Neural progenitor cell (in vitro differentiated cells): ENCODE results near the gene MTSS2. TPM values are rescaled to one million over a fixed set of nuclear protein-coding genes. Genes with fewer than 3 reads are reported as not detected.

Source experiments
- DNase-seq: peaks from one replicate; pipeline ENCODE4 v3.0.0-alpha.2; 2016; ENCODE audit warnings: low spot score
- H2AFZ ChIP-seq: fragments of 200-600 bp; sonication (generic); replicated peaks from 2 replicates; pipeline ENCODE4 v1.6.1; 2016; ENCODE audit warnings: antibody characterized with exemption
- H3F3A ChIP-seq: fragments of 200-600 bp; sonication (generic); 2 replicates; pipeline ENCODE4 v1.6.1; 2016; ENCODE audit warnings: antibody characterized with exemption, low read depth
- H3K27ac ChIP-seq: fragments of 200-600 bp; sonication (generic); 2 replicates; pipeline ENCODE4 v1.5.1; 2016; ENCODE audit warnings: mild to moderate bottlenecking
- H3K27me3 ChIP-seq: fragments of 200-600 bp; sonication (generic); 2 replicates; pipeline ENCODE4 v1.6.1; 2016; ENCODE audit warnings: mild to moderate bottlenecking, moderate library complexity
- H3K36me3 ChIP-seq: fragments of 200-600 bp; sonication (generic); 2 replicates; pipeline ENCODE4 v1.5.1; 2016
- H3K4me1 ChIP-seq: fragments of 200-600 bp; sonication (generic); 2 replicates; pipeline ENCODE4 v1.6.1; 2016; ENCODE audit warnings: mixed run types
- H3K4me2 ChIP-seq: fragments of 200-600 bp; sonication (generic); 2 replicates; pipeline ENCODE4 v1.6.1; 2016
- H3K4me3 ChIP-seq: fragments of 200-600 bp; sonication (generic); 2 replicates; pipeline ENCODE4 v1.5.1; 2016
- H3K79me2 ChIP-seq: fragments of 200-600 bp; sonication (generic); 2 replicates; pipeline ENCODE4 v1.6.1; 2016; ENCODE audit warnings: low read depth
- H3K9ac ChIP-seq: fragments of 200-600 bp; sonication (generic); 2 replicates; pipeline ENCODE4 v1.6.1; 2016
- H3K9me3 ChIP-seq: fragments of 200-600 bp; sonication (generic); 2 replicates; pipeline ENCODE4 v1.5.1; 2016; ENCODE audit warnings: low read depth
- H4K20me1 ChIP-seq: fragments of 200-600 bp; sonication (generic); 2 replicates; pipeline ENCODE4 v1.6.1; 2016; ENCODE audit warnings: low read depth
- H3K27ac Mint-ChIP-seq: 3 replicates; pipeline ENCODE4 v1.8.0; 2021; ENCODE audit warnings: mixed read lengths
- H3K27me3 Mint-ChIP-seq: 2 replicates; pipeline ENCODE4 v1.8.0; 2022; ENCODE audit warnings: low read depth, mild to moderate bottlenecking, inconsistent platforms, moderate library complexity, mixed read lengths; ENCODE audit not compliant: insufficient read depth
- H3K36me3 Mint-ChIP-seq: 3 replicates; pipeline ENCODE4 v1.8.0; 2021; ENCODE audit warnings: mixed read lengths
- H3K4me1 Mint-ChIP-seq: 3 replicates; pipeline ENCODE4 v1.8.0; 2021; ENCODE audit warnings: mixed read lengths
- H3K4me3 Mint-ChIP-seq: 3 replicates; pipeline ENCODE4 v1.8.0; 2021; ENCODE audit warnings: mild to moderate bottlenecking, moderate library complexity, mixed read lengths
- H3K9me3 Mint-ChIP-seq: 3 replicates; pipeline ENCODE4 v1.8.0; 2020; ENCODE audit warnings: mixed read lengths
- CTCF ChIP-seq: fragments of 200-600 bp; sonication (generic); IDR thresholded peaks from 2 replicates; pipeline ENCODE4 v1.5.1; 2017; ENCODE audit warnings: antibody characterized with exemption, mild to moderate bottlenecking
- EZH2 ChIP-seq: fragments of 200-600 bp; sonication (generic); IDR thresholded peaks from 2 replicates; pipeline ENCODE4 v1.6.1; 2017; ENCODE audit warnings: antibody characterized with exemption, mild to moderate bottlenecking, moderate library complexity
- EZH2phosphoT487 ChIP-seq: fragments of 200-600 bp; sonication (generic); IDR thresholded peaks from 2 replicates; pipeline ENCODE4 v1.6.1; 2017; ENCODE audit warnings: antibody characterized with exemption
- total RNA-seq: library from RNA; depleted of rRNA; stranded (reverse); fragments of >200 nt; gene quantifications from 2 replicates; pipeline ENCODE4 v1.2.3, GENCODE V29; 2015; ENCODE audit warnings: low replicate concordance

MTSS2 gene
- total RNA-seq, 1 donor from 2014 or later: 6.2 TPM

- H3K27ac Mint-ChIP-seq: peak overlapping the region; percentile 18
These were observed 31.8 kb downstream of the MTSS2 start for GRCh38 chr16:70653809-70654771.

GRCh38 chr16:70653406-70653805 lies 32.4 kb downstream of the MTSS2 start:
- no peak for TF ChIP-seq EZH2
- no peak for TF ChIP-seq EZH2phosphoT487
- Mint-ChIP-seq H3K4me1 (peaks cover 17% of the 10 kb centered on the region), H3K36me3 (no peaks in the 10 kb centered on the region), H3K27ac (peak overlapping the region; percentile 18), H3K4me3 (no peak overlapping the region), H3K9me3 (peaks cover 4% of the 10 kb centered on the region), H3K27me3 (peaks cover 3% of the 10 kb centered on the region)
- Histone ChIP-seq H3K4me3 (no peak overlapping the region), H3F3A (no peaks in the 10 kb centered on the region), H3K36me3 (no peaks in the 10 kb centered on the region), H3K4me1 (no peaks in the 10 kb centered on the region), H3K79me2 (no peaks in the 10 kb centered on the region), H4K20me1 (no peaks in the 10 kb centered on the region), H3K27ac (no peak overlapping the region), H2AFZ (no peak overlapping the region), H3K4me2 (no peak overlapping the region), H3K27me3 (no peaks in the 10 kb centered on the region), H3K9me3 (no peaks in the 10 kb centered on the region), H3K9ac (no peak overlapping the region)
- DNase-seq: no peak

More at GRCh38 chr16:70653809-70654771, 31.8 kb downstream of the MTSS2 start:
- no peaks in the 10 kb centered on the region for H3K36me3 Mint-ChIP-seq
- Histone ChIP-seq H2AFZ (no peak overlapping the region), H3K27me3 (no peaks in the 10 kb centered on the region), H3K79me2 (no peaks in the 10 kb centered on the region), H3K4me2 (no peak overlapping the region), H3K9ac (no peak overlapping the region), H3K4me1 (no peaks in the 10 kb centered on the region), H3K36me3 (no peaks in the 10 kb centered on the region), H3K9me3 (no peaks in the 10 kb centered on the region), H3K4me3 (no peak overlapping the region), H3F3A (no peaks in the 10 kb centered on the region), H3K27ac (no peak overlapping the region), H4K20me1 (no peaks in the 10 kb centered on the region)
- peaks cover 14% of the 10 kb centered on the region for H3K4me1 Mint-ChIP-seq
- H3K27me3 Mint-ChIP-seq: peaks cover 5% of the 10 kb centered on the region
- no peak for TF ChIP-seq EZH2
- peak; percentile 97 for TF ChIP-seq CTCF
- H3K9me3 Mint-ChIP-seq: peaks cover under 1% of the 10 kb centered on the region
- peak overlapping the region; percentile 1 for H3K4me3 Mint-ChIP-seq
- DNase-seq: peak; percentile 84

GRCh38 chr16:70652322-70652721 lies 33.5 kb downstream of the MTSS2 start:
- Mint-ChIP-seq H3K36me3 (peaks cover 3% of the 10 kb centered on the region), H3K4me1 (peaks cover 26% of the 10 kb centered on the region), H3K9me3 (peaks cover 9% of the 10 kb centered on the region), H3K27ac (no peak overlapping the region), H3K4me3 (no peak overlapping the region), H3K27me3 (peaks cover 5% of the 10 kb centered on the region)
- Histone ChIP-seq H2AFZ (no peak overlapping the region), H3K9me3 (no peaks in the 10 kb centered on the region), H3K4me1 (no peaks in the 10 kb centered on the region), H4K20me1 (no peaks in the 10 kb centered on the region), H3K4me3 (no peak overlapping the region), H3K4me2 (no peak overlapping the region), H3K36me3 (no peaks in the 10 kb centered on the region), H3F3A (no peaks in the 10 kb centered on the region), H3K27ac (no peak overlapping the region), H3K27me3 (no peaks in the 10 kb centered on the region), H3K79me2 (no peaks in the 10 kb centered on the region), H3K9ac (no peak overlapping the region)
- TF ChIP-seq CTCF: no peak
- TF ChIP-seq EZH2: no peak
- no peak for TF ChIP-seq EZH2phosphoT487
- no peak for DNase-seq

GRCh38 chr16:70651524-70651923 lies 34.3 kb downstream of the MTSS2 start:
- H3K27ac Mint-ChIP-seq: no peak overlapping the region

More at GRCh38 chr16:70651524-70651923, 34.3 kb downstream of the MTSS2 start:
- Histone ChIP-seq H3K36me3 (no peaks in the 10 kb centered on the region), H3K9me3 (no peaks in the 10 kb centered on the region), H3K4me1 (no peaks in the 10 kb centered on the region), H3K79me2 (no peaks in the 10 kb centered on the region), H3K27me3 (no peaks in the 10 kb centered on the region), H2AFZ (no peak overlapping the region), H3K9ac (no peak overlapping the region), H3K4me2 (no peak overlapping the region), H3K27ac (no peak overlapping the region), H3F3A (no peaks in the 10 kb centered on the region), H4K20me1 (no peaks in the 10 kb centered on the region), H3K4me3 (no peak overlapping the region)
- H3K27me3 Mint-ChIP-seq: peaks cover 5% of the 10 kb centered on the region
- H3K4me1 Mint-ChIP-seq: peaks cover 34% of the 10 kb centered on the region
- H3K4me3 Mint-ChIP-seq: no peak overlapping the region
- no peak for DNase-seq
- peaks cover 9% of the 10 kb centered on the region for H3K9me3 Mint-ChIP-seq
- TF ChIP-seq EZH2 (no peak), EZH2phosphoT487 (no peak), CTCF (no peak)
- peaks cover 3% of the 10 kb centered on the region for H3K36me3 Mint-ChIP-seq
